Measurements from ENCODE around the gene CATSPER2. TPM values are rescaled to one million over a fixed set of nuclear protein-coding genes. Genes with fewer than 3 reads are reported as not detected.
"Not testable (repeated sequence)": the region's sequence is repeated elsewhere in the genome, so short reads cannot be mapped to it uniquely, and the experiment has no call there.

Gene CATSPER2
- 1 to 10 TPM; 3.0 to 5.2 TPM for total RNA-seq

GRCh38 chr15:43648649-43649429 is at the start of gene CATSPER2:
TSS of gene CATSPER2 (minus strand) at chr15:43648844. CDS start at chr15:43648061, 783 bp downstream.
- no peaks in the 10 kb centered on the region for H3K9me3 ChIP-seq
- TF ChIP-seq, protein P1, sequence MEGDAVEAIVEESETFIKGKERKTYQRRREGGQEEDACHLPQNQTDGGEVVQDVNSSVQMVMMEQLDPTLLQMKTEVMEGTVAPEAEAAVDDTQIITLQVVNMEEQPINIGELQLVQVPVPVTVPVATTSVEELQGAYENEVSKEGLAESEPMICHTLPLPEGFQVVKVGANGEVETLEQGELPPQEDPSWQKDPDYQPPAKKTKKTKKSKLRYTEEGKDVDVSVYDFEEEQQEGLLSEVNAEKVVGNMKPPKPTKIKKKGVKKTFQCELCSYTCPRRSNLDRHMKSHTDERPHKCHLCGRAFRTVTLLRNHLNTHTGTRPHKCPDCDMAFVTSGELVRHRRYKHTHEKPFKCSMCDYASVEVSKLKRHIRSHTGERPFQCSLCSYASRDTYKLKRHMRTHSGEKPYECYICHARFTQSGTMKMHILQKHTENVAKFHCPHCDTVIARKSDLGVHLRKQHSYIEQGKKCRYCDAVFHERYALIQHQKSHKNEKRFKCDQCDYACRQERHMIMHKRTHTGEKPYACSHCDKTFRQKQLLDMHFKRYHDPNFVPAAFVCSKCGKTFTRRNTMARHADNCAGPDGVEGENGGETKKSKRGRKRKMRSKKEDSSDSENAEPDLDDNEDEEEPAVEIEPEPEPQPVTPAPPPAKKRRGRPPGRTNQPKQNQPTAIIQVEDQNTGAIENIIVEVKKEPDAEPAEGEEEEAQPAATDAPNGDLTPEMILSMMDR (IDR thresholded peaks at IDR 0.05) = no peak
- no peaks in the 10 kb centered on the region for H3K27me3 ChIP-seq (replicated peaks; ENCODE audit: insufficient read depth)
- no peak within 1 kb of the TSS for H3K4me3 ChIP-seq
- H3K27ac ChIP-seq = no peak within 1 kb of the TSS
- ATAC-seq (ENCODE audit: insufficient number of reproducible peaks, low FRiP score, low read depth) (no peak), DNase-seq (ENCODE audit: low spot score) (no peak)
- no peaks in the 10 kb centered on the region for H3K36me3 ChIP-seq
- no peaks in the 10 kb centered on the region for H3K4me1 ChIP-seq (ENCODE audit: control insufficient read depth in 1 of 2, low read depth in 2 of 2)

- H3K27me3 ChIP-seq (replicated peaks; ENCODE audit: insufficient read depth); H3K4me3 ChIP-seq; H3K4me1 ChIP-seq (ENCODE audit: control insufficient read depth in 1 of 2, low read depth in 2 of 2); H3K36me3 ChIP-seq; H3K9me3 ChIP-seq; H3K27ac ChIP-seq; DNase-seq (ENCODE audit: low spot score); ATAC-seq (ENCODE audit: insufficient number of reproducible peaks, low FRiP score, low read depth): not testable (repeated sequence)
Observed at GRCh38 chr15:43693148-43694022, 44.7 kb upstream of the CATSPER2 start, which contains the start of gene CKMT1A. TSS of gene CKMT1A (plus strand) at chr15:43693859. CDS start at chr15:43694051, 192 bp downstream.

DNA sequence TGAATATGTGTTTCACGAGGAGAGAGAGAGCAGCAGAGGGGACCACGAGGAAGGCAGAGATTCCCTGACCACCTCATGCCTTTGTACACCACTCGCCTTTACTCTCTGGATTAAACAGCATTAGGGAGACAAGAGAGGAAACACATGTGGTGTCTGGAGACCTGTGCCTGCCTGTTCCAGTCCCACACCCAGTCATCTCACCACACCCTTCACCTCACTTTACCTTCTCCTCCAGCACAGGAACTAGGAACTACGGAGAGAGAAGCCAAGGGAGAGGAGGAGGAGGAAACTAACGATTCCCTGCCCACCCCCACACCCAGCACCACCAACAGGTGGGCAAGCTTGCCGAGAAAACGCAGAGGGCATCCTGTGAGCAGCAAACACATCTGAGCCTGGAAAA is 44.0 kb upstream of the CATSPER2 start:
- not testable (repeated sequence) for H3K4me3 ChIP-seq; ATAC-seq (ENCODE audit: insufficient number of reproducible peaks, low FRiP score, low read depth); H3K4me1 ChIP-seq (ENCODE audit: control insufficient read depth in 1 of 2, low read depth in 2 of 2); DNase-seq (ENCODE audit: low spot score); H3K27me3 ChIP-seq (replicated peaks; ENCODE audit: insufficient read depth); H3K36me3 ChIP-seq; H3K27ac ChIP-seq; H3K9me3 ChIP-seq

DNA sequence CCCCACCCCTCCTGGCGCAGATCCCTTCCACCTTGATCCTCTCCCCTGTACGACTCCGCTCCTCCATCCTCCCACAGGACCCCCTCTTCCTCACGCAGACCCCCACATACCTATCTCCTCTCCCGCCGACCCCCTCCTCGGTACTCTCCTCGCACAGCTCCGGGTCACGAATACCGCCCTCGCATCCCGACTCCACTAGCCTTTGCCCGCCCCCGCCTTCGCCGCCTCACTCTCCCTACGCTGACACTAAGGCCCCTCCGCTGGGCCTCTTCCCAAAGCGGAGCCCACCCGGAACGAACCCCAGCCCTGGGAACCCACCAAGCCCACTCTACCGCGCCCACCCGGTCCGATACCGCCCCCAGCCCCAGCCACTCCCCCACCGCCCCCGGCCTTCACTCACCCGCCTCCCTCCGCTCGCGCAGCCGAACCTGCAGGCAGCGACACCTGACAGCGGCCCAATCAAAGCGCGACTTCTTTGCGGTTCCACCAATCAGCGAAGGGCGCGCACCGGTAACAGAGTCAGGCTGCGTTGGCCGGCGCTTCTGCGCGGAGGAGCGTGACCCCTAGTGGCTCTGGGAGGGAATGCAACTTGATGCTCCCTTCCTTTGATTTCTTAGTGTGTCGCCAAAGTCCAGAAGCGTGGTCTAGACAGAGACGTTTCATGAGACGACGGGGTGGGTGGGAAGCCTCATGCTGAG is 41.1 kb upstream of the CATSPER2 start:
- peak; percentile 92 for ATAC-seq (ENCODE audit: insufficient number of reproducible peaks, low FRiP score, low read depth)
- H3K4me1 ChIP-seq (ENCODE audit: control insufficient read depth in 1 of 2, low read depth in 2 of 2); H3K27ac ChIP-seq; H3K4me3 ChIP-seq; H3K36me3 ChIP-seq; DNase-seq (ENCODE audit: low spot score); H3K9me3 ChIP-seq; H3K27me3 ChIP-seq (replicated peaks; ENCODE audit: insufficient read depth): not testable (repeated sequence)

DNA sequence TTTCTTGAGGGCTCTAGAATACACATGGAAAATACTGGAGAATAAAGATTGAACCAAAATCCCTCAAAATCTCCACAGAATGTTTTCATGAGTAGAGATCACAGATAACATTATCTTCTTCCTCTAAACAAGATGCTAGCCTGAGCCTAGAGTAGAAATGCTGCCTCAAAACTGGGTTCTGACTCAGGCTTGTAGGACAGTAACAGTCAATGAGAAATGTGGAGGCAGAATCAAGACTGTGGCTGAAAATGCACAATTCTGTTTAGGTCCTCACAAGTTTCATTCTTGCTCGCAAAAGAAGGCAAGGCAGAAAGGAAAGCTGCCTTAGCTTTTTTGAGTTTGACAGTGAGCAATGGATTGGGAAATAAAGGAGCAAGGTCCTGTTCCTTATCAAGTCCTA is 25.5 kb upstream of the CATSPER2 start:
- not testable (repeated sequence) for ATAC-seq (ENCODE audit: insufficient number of reproducible peaks, low FRiP score, low read depth); H3K4me3 ChIP-seq; H3K27me3 ChIP-seq (replicated peaks; ENCODE audit: insufficient read depth); DNase-seq (ENCODE audit: low spot score); H3K4me1 ChIP-seq (ENCODE audit: control insufficient read depth in 1 of 2, low read depth in 2 of 2); H3K36me3 ChIP-seq; H3K27ac ChIP-seq; H3K9me3 ChIP-seq

DNA sequence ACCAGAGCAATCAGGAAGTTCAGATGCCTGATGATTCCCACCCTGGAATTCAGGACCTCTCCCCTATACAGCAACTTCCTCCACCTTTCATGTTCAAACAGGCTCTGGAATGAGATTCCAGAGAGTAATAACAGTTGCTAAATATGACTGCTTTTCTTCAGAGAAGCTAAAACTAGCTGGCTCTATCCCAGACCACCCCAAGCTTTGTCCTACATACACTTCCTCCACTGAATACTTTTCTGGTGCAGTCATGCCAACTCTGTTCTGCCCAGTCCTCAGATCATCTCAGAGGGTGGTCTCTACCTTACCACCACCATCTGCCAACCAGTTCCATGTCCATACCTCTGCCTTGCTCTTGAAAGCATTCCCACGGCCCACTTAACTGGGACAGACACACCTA is 17.5 kb upstream of the CATSPER2 start:
- not testable (repeated sequence) for H3K4me1 ChIP-seq (ENCODE audit: control insufficient read depth in 1 of 2, low read depth in 2 of 2); ATAC-seq (ENCODE audit: insufficient number of reproducible peaks, low FRiP score, low read depth); DNase-seq (ENCODE audit: low spot score); H3K27ac ChIP-seq; H3K4me3 ChIP-seq; H3K36me3 ChIP-seq; H3K27me3 ChIP-seq (replicated peaks; ENCODE audit: insufficient read depth); H3K9me3 ChIP-seq

- not testable (repeated sequence) for H3K27me3 ChIP-seq (replicated peaks; ENCODE audit: insufficient read depth); H3K27ac ChIP-seq; ATAC-seq (ENCODE audit: insufficient number of reproducible peaks, low FRiP score, low read depth)
Observed at GRCh38 chr15:43663333-43663732, 14.7 kb upstream of the CATSPER2 start.

DNA sequence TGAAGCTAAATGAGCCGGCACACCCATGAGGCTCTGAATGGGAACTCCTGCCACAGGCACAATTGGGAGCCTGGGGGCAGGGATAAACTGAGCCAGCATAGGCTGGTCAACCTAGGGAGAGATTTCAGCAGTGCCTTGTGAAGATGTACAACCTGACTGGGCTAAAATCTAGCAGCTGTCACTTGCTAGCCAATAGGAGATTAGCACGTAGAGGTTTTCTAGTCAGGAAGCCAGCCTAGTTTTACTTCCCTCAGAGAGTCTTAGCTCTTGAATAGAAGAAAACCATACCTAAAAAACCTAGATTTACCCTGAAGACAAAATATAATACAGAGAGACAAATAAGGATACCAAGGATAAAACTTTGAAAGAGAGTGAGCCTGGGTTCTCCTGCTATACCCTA is 13.6 kb upstream of the CATSPER2 start:
- DNase-seq (ENCODE audit: low spot score); H3K9me3 ChIP-seq; ATAC-seq (ENCODE audit: insufficient number of reproducible peaks, low FRiP score, low read depth); H3K4me3 ChIP-seq; H3K36me3 ChIP-seq; H3K27ac ChIP-seq; H3K4me1 ChIP-seq (ENCODE audit: control insufficient read depth in 1 of 2, low read depth in 2 of 2); H3K27me3 ChIP-seq (replicated peaks; ENCODE audit: insufficient read depth): not testable (repeated sequence)

More at GRCh38 chr15:43663333-43663732, 14.7 kb upstream of the CATSPER2 start:
- DNase-seq (ENCODE audit: low spot score); H3K9me3 ChIP-seq; H3K4me1 ChIP-seq (ENCODE audit: control insufficient read depth in 1 of 2, low read depth in 2 of 2); H3K4me3 ChIP-seq; H3K36me3 ChIP-seq: not testable (repeated sequence)

- DNase-seq (ENCODE audit: low spot score); H3K36me3 ChIP-seq; ATAC-seq (ENCODE audit: insufficient number of reproducible peaks, low FRiP score, low read depth); H3K27me3 ChIP-seq (replicated peaks; ENCODE audit: insufficient read depth); H3K27ac ChIP-seq; H3K4me3 ChIP-seq; H3K4me1 ChIP-seq (ENCODE audit: control insufficient read depth in 1 of 2, low read depth in 2 of 2); H3K9me3 ChIP-seq: not testable (repeated sequence)
Observed at GRCh38 chr15:43659727-43660126, 11.1 kb upstream of the CATSPER2 start.

GRCh38 chr15:43649430-43649926 is 834 bp upstream of the CATSPER2 start:
- not testable (repeated sequence) for H3K36me3 ChIP-seq; H3K27me3 ChIP-seq (replicated peaks; ENCODE audit: insufficient read depth); H3K27ac ChIP-seq; H3K9me3 ChIP-seq; DNase-seq (ENCODE audit: low spot score); H3K4me1 ChIP-seq (ENCODE audit: control insufficient read depth in 1 of 2, low read depth in 2 of 2); H3K4me3 ChIP-seq; ATAC-seq (ENCODE audit: insufficient number of reproducible peaks, low FRiP score, low read depth)
